WI38 (cell line): ENCODE data around the gene SEMA6D.

Experiments used
- H3K4me3 ChIP-seq: 2 replicates; pipeline ENCODE4 v1.5.1; 2011; ENCODE audit warnings: low read depth, mild to moderate bottlenecking, control low read depth, low read length
- CTCF ChIP-seq: IDR thresholded peaks from 2 replicates; pipeline ENCODE4 v1.5.1; 2012; ENCODE audit warnings: low read depth, mild to moderate bottlenecking, control low read depth, low read length

Gene SEMA6D

GRCh38 chr15:47750740-47751262 is 33.5 kb downstream of the SEMA6D start:
- no peak for TF ChIP-seq CTCF
- H3K4me3 ChIP-seq, result no peak overlapping the region

DNA sequence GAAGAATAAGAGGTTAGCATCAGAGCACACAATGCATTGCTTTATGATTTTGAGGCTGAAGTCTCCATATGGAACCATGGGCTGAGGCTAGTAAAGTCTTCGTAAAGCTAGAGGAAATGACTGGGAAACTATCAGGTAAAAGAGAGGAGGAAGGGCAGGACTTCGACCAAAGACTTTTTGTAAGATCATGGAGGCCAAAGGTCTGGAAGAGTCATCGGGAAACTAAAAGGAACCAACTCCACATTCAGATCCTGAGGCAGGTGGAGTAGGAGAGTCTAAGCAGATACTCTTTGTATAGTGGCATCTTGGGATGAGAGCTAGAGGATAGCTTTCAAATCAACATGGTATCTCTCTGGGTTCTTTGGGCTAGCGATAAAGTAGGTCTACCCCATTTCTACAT is 36.3 kb downstream of the SEMA6D start:
- no peak overlapping the region for H3K4me3 ChIP-seq
- no peak for TF ChIP-seq CTCF

GRCh38 chr15:47754312-47754711 is 37.0 kb downstream of the SEMA6D start:
- no peak overlapping the region for H3K4me3 ChIP-seq
- no peak for TF ChIP-seq CTCF

DNA sequence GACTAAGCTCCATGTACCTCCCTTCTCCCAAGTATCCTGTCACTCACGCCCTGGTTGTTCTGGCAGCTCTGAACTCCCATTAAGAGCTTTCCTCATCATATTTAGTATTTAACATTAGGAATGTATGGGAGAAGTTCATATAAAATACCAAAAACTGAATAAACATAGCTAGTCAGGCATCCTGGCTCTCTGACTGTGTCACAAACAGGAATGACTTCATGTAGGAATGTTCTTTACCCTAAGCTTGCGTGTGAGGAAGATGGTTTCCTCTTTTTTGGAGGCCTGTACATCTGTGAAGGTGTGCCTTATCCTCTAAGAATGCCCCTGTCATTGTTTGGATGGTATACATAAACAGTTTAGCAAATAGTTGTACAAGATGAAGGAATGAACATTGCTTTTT is 38.6 kb downstream of the SEMA6D start:
- H3K4me3 ChIP-seq, result no peak overlapping the region
- no peak for TF ChIP-seq CTCF

DNA sequence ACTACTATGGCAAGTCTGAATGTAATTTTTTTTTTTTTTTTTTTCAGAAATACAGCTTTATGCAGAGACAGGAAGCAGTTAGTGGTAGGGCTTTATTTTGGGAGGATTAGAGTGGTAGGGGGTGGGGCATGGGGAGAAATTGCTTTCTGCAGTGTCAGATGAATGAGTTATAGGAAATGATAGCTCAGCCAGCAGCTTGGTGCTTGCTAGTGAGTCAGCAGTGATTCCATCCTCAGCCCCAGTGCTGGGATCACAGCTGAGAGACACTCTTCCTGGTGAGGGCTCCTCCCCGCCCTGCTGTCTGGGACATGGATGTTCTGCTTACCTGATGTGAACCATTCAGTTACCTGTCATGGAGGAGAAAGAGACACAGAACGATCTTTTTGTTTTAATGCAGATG is 39.6 kb downstream of the SEMA6D start:
- no peak overlapping the region for H3K4me3 ChIP-seq
- no peak for TF ChIP-seq CTCF

DNA sequence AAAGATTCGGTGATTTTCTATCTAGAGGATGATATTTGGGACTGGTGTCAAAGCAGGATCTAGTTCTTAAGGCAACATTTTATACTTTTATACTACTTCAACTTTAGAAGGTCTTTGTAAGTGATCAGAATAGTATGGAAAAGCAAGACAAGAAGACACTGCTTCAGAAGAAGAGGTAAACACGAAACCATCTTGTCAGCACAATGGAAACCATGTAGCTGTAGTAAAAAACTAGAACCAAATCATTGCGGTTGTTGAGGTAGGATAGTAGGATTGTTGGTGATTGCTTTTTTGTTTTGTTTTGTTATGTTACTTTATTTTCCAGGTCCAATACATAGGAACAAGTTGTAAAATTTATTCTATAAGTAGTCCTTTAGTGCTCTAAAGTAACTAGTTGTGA is 40.0 kb downstream of the SEMA6D start:
- no peak for TF ChIP-seq CTCF
- no peak overlapping the region for H3K4me3 ChIP-seq

DNA sequence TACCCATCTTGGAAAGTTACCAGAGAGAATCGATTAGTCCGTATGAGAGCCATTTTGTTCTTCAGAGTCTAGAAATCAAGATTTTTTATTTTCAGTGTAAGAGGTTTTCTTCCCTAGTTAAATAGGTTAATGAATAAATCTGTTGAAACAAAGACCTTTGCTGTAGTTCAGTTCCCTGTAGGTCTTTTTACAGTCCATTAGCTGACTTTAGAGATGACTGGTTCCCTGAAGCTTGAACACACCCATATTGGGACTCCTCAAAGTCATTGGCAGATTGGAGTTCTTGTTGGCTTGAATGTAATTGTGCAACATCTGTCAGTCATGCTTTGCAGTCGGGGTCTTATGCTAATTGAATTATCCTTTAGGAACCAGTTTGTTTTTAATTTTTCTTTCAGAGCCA is 45.3 kb downstream of the SEMA6D start:
- no peak overlapping the region for H3K4me3 ChIP-seq
- TF ChIP-seq CTCF, result no peak
